Pons (tissue), 1 donor: Measurements from ENCODE around the gene A4GALT.

Source experiments
- DNase-seq: peaks from one replicate; pipeline ENCODE4 v3.0.0-alpha.2; 2016; ENCODE audit warnings: low spot score

A4GALT gene

DNA sequence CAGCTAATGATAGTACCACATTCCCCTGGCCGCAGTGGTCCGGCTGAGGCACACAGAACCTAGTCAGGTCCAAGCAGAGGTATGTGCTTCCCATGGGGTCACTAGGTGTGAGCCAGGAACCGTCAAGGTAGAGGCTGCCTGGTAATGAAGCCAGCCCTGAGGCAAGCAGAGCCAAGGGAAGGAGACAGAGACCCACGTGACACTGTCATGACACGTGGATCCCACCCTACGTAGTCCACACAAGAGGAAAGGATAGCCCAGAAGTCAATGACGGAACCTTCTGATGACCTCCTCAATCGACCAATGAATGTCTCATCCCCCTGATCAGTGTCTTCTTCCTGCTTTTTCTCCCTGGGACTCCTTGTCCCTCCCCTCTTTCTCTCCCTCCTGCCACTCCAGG is 19.0 kb downstream of the A4GALT start:
- no peak for DNase-seq

DNA sequence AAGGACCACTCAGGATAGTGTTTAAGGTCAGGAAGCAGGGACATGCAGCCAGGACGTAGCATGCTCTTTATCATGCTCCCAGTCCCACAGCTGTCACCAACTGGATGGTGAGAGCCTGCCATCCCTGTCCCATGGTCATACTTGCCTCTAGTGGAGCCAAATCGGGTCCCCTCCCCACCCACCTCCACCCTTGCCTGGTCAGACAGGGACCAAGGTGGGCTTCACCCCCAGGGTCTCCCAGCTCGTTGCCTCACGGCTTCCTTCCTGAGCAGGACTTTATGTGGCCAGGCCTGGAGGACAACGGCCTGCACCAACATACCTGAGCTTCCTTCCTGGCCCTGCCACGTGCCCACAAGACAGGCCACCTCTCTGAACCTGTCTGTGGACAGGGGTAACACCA is 19.8 kb downstream of the A4GALT start:
- no peak for DNase-seq

DNA sequence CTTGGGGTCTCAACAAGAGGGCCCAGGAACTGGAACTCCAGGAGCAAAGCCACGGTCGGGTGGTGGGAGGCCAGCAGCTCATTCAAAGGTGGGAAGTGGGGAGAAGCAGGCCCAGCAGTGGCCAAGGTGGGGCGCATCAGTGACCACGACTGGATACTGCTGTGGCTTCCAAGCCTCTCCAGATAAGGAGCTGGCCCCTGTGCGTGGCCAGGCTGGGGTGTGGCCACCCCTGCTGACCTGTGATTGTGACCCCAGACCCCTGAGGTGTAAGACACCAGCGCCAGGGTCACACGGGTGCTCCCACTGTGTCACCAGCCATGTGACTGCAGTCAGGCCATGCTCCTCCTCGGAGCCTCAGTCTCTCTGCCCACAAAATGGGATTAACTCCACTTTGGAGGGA is 20.3 kb downstream of the A4GALT start:
- DNase-seq: no peak

DNA sequence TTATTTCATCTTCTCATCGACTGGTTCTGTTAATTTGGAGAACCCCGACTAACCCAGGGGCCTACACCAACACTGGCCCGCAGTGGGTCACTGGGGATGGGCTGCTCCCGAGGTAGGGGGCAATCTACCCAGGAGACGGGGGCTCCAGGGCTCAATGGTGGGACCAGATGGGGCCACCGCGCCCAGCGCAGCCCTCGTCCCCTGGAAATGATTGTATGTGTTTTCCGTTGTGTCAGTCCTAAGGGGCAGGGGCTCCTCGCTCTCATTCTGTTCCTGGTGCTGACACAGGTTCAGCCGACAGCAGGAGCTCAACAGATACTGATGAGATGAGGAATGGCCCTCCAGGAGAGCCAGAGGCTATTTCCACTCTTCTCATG is 20.7 kb downstream of the A4GALT start:
- no peak for DNase-seq

DNA sequence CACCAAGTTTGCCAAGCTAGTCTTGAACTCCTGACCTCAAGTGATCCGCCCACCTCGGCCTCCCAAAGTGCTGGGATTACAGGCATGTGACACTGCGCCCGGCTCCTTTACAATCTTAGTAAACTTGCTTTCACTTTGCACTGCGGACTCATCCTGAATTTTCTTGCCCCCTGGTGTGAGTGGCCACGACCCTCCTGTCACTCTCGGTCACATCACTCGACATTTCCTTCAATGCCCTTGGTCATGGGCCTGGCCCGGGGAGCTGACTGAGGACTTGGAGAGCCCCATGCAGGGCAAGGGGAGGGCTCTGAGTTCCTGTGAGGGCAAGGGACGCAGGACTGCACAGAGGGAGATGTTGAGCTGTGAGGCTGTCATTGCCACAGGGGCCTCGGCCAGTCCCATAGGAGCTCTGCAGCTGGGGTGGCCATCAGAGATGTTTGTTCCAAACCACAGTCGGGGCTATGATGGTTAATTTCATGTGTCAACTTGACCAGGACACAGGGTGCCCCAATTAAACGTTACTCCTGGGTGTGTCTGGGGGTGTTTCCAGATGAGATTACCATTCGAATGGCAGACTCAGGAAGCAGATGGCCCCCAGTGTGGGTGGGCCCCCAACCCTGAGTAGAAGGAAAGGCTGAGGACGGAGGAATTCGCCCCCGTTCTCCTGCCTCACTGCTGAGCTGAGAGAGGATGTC is 21.2 kb downstream of the A4GALT start:
- DNase-seq: no peak

DNA sequence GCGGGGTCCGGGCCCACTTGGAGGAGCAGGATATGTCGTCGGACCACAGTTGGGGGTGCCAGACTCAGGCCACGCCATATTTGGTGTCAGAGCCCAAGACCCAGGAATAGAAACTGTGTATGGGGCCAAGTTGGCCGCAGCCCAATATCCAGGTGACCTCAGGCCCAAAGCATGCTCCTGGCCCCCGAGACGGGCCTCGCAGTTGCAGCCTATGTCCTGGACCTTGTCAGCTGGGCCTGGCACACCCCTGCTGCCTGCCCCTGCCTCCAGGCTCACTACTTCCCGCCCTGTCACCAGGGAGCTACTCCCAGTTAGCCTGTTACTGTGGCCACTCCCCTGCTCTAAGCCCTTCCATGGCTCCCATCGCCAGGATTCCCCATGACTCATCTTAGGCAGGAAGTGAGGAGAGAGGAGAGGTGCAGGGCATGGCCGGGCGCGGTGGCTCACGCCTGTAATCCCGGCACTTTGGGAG is 23.1 kb downstream of the A4GALT start:
- no peak for DNase-seq

DNA sequence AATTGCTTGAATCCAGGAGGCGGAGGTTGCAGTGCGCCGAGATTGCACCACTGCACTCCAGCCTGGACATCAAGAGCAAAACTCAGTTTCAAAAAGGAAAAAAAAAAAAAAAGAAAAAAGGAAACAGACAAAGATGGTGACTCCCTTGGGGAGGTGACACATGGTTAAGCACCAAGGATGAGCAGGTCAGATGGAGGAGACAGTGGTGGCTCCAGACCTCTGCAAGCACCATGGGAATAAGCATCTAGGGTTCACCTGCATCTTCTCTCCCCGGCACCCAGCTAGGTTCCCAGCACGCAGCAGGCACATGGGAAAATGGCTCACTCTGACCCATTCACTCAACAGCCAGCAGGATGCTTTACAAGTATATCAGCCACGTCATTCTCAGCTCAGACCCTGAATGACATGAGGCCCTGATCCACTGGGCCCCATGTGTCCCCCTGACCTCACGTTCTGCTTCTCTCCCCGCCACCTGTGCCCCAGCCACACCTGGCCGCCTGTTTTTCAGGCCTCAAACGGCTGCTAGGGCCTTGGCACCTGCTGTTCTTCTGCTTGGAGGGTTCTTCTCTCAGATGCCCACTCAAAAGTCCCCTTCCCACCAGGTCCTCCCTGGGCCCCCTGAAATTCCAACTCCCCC is 24.2 kb downstream of the A4GALT start:
- DNase-seq: no peak

DNA sequence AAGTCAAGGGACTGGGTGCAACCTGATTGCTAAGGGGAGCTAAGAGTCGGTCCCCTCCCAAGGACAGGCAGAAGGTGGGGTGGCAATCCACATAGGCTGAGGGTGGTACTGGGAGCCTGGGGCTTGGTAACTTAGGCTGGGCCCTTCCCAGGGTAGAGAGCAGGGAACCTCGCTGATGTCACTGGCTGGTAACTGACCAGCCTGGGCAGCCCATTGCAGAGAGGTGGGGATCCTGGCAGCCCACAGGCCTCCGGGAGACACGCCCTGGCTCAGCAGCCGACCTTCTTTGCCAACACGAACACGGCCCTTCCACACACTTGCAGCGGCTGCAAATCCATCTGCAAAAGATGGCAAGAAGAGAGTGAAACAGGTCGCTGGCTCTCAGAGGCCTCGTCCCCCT is 25.4 kb downstream of the A4GALT start:
- no peak for DNase-seq

DNA sequence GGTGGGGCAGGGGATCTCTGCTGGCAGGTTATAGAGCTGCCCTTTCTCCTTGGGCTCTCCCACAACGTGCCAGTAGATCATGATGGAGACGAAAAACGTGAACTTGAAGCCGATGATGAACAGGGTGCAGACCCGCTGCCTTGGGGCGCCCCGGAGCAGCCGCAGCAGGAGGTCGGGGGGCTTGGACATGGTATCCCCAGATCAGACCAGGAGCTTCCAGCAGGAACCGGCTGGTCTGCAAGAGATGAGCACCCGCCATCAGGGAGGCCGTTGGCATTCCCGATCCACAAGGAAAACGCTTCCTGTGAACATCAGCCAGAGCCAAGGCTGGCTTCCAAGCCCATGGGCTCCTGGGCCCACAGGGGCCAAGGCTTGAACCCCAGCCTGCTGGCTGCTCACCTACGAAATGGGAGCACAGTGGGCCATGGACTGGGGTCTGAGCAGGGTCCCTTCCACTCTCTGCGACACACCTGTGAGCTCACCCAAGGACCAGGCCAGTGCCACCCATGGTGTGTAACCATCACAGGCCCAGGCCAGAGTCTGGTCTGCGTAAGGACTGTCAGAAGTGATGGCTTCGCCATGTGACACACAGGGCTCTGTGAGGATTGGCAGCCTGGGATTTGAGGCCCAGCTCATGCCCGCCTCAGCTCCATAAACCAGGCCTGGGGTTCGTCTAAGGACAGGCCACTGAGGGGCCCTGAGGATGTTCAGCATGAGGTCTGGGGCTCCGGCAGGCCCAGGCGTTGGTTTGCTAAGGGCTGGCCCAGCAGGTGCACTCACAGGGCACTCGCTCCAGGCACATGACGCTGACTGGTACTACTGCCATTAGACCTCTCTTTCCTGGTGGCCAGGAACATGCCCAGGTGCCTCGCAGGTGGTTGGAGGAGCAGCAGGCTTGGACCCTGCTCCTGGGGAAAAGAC is 26.6 kb downstream of the A4GALT start:
- no peak for DNase-seq

DNA sequence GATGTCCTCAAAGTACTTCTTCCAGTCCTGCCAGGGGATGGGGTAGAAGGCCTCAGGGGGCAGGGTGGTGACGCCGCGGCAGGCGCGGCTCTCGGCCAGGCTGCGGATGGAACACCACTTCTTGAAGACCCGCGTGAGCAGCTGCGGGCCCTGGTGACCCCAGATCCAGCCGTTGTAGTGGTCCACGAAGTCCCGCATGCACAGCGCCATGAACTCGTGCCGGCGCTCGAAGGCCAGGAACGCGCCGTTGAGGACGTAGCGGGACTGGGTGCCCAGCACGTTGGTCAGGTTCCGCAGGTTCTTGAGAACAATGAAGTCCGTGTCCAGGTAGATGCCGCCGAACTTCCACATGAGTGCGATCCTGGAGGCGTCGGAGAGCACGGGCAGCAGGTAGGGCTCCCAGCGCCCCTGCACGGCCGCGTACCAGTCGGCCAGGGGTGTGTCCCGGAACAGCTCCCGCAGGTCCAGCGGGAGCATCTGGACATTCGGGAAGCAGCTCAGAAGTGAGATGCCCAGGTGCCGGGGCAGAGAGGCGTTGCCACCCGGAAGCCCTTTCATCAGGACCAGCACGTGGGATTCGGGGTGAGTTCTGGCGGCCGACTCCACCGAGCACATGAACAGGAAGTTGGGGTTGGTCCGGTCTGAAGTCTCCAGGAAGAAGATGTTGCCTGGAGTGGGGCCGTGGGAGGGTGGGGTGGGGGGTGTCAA is 27.5 kb downstream of the A4GALT start:
- DNase-seq: no peak

DNA sequence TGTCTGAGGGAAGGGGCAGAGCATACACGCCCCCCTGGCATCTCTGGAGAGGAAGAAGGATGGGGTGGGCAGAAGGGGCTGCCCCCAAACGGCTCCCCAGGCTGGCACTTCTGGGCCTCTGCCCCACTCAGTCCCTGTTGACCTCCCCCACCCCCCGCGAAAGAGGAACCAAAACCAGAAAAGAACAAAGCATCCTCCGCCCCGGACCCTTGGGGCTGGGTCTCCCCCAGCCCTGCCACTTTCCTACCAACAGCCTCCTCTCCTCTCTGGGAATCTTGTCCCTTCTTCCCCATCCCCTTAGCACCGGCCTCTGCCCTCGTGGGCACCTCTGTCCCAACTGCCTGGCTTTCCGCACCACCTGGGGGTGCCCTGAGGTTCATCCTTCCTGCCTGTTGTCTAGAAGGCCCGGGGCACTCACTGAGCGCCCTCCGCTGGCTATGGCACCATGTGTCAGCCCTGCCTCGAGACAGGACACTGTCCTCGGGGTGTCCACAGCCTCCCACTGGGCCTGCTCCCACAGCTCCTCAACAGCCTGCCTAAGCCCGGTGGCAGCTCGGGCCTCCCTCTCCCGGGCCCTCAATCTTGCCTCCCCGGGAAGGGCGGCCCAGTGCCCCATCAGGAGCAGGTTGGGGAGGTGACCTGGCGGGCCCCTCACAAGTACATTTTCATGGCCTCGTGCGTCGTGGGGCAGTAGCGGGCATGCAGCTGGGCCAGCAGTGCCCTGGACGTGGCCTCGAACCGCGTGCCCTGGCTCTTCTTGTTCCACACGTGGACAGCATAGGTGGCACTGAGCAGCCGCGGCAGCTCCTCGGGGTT is 28.2 kb downstream of the A4GALT start:
- DNase-seq: no peak

DNA sequence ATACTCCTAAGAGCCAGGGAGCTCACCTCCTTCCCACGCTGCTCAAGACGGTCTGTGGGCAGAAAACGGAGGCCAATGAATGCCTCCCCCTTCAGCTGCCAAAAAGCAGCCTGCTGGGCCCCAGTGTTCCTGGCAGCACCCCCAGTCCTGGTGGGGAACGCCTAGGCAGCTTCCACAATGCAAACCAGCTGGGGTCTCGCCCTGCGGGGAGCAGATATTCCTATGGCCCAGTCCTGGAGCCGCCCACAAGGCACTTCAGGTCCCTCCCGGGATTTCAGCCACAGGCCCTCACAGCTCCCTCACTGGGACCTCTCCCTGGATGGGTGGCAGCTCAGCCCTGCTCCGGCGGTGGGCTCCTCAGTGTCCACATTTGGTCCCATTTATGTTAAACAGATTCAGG is 29.2 kb downstream of the A4GALT start:
- DNase-seq: no peak

DNA sequence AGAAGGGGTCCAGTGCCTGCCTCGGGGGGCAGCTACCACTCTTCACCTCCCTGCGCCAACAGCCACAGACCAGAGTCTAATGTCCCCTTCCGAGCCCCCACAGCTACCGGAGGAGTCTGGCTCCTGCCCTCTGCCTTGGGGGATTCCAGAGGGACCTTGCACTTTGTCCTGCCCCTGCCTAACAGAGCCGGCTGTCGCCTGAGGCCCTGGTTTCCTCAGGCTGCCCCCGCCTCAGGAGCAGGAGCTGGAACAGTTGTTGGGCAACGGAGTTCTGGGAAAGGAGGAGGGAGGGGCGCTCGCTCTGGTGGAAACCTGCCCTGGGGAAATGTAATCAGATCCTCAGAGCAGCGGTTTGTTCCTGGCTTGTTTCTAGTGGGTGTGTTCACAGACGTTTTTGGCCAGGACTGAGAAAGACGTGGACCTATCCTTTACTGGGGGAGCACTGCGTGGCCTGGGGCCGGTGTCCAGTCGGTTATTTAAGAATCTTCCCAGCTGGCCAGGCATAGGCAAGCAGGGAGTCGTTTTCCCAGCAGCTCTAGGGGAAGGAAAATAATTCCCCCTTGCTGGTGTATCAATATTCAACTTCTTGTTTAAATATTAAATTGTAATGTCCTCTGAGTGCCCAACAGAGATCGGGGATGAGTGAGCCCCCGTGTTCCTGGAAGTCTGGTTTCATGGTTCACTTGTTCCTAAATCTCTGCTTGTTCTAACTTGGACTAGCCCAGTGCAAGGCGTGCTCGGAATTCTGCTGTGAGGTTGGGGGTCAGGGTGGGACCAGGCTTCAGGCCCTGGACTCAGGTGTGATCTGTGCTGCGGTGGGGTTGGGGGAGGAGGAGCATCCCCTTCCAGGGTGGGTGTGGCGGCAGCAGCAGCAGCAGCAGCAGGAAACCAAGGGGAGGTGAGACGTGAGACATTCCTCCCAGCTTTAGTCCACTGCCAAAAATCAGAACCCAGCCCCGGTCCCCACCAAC is 32.1 kb downstream of the A4GALT start:
- peak; percentile 9 for DNase-seq

DNA sequence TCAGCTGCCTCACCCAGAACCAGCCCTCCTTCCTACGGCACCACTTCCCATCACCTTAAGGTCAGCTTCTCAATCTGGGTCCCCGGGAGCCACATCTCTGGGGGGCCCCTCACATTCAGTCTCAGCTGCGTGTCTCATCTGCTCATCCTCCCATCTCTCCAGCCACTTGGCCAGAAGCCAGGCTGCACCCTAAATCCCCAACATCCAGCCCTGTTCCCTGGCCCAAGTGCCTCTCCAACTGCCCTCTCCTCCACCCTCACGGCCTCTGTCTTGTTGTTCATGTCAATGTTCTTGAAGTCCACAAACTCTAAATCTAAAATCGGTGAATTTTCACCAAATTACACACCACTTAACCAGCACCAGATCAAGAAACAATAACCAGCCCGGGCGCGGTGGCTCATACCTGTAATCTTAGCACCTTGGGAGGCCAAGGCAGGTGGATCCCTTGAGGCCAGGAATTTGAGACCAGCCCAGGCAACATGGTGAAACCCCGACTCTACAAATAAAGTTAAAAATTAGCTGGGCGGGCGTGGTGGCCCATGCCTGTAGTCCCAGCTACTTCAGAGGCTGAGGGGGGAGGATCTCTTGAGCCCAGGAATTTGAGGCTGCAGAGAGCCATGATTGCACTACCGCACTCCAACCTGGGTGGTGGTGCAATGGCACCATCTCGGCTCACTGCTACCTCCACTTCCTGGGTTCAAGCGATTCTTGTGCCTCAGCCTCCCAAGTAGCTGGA is 33.7 kb downstream of the A4GALT start:
- no peak for DNase-seq

DNA sequence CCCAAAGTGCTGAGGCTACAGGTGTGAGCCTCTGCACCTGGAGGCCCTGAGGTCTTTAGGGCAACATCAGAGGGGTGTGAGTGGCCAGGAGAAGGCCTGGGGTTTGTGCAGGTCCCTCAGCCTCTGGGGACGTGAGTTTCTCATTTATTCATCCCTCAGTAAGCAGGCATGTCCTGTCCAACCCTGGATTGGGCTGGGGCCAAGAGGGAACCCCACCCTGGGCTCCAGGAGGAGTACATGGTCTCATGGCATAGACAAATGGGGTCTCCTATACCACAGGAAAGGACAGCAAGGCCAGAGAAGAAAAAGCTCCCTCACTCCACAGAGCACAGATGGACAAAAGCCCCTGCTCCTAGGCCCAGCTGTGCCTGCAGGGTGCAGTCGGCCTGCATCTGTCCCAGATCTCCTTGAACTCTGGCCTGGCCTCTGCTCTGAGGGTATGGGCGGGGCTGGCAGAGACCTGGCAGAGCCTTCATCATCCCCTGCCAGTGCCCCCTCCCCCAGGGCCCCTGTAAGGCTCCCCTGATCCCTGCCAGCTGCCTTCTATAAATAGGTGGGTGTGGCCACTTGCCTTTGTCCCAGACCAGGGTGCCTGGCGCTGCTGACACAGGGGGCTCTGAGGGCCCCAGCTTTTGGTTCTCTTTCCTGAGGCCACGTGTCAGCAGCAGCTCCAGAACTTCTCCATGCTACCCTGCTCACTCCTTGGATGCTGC is 34.6 kb downstream of the A4GALT start:
- no peak for DNase-seq

DNA sequence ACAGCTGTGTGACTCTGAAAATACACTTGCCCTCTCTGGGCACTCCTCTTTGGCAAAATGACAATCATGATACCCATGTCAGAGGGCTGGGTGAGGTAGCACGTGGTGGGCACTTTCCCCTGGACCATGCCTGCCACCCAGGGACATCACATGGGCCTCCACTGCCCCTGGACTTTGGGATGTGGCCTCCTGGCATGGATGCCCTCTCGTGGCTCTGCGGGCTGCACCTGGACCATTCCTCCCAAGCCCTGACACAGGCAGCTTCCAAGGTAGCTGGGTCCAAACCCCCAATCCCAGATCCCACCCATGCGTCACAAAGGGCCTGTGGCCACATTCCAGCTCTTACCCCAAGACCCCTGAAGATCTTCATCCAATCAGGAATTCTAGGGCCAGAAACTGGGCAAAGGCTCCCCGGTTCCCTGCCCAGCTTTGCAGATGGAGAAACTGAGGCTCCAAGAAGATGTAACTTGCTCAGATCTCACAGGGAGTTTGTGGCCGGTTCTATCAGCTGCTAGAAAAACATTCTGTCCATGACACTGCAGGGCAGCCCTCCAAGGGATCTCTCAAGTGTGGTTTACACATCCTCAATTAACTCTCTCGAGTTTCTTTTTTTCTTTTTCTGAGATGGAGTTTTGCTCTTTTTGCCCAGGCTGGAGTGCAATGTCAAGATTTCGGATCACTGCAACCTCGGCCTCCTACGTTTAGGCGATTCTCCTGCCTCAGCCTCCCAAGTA is 36.0 kb downstream of the A4GALT start:
- DNase-seq: no peak

DNA sequence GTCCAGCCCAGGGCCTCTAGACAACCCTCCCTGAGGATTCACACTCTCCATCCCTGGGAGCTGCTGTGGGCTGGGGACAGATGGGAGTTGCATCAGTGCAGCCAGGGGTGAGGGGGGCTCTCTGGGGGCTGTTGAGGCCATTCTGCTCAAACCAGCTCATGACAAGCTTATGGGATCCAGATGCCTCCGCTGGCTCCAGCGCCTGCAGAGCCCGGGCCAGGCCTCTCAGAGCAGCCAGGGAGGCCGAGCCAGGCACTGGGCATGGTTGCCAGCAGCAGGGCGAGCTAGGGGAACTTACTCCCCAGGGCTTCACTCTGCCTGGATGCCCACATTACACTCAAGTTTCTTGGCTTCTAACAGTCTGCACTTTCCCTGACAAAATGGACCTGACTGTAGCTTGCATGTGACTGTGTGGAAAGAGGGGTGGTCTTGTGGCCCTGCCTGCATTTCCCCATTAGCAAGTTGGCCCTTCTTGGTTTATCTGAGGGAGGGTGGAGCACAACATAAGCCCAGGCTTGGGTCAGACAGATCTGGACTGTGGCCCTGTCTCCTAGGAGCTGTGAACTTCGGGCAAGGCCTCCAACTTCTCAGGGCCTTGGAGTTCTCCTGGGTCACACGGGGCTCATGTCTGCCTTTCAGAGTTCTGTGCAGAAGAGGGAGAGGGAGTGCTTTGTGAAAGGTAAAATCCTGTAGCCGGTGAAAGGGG is 36.9 kb downstream of the A4GALT start:
- DNase-seq: peak; percentile 26
